HCT116 (cell line): ENCODE results near the gene UBE2F. TPM values are rescaled to one million over a fixed set of nuclear protein-coding genes. Genes with fewer than 3 reads are reported as not detected.

ENCODE experiments used
- ATAC-seq: fragments of 200-7000 bp; cut with Tn5 transposase; 2 replicates; pipeline ENCODE4 v1.9.1; 2020; ENCODE audit warnings: mild to moderate bottlenecking, moderate library complexity
- BruUV-seq: library from RNA; stranded (reverse); fragments of 400-500 nt; replicated peaks from 2 replicates; lab custom pipeline; 2021; lab: Mats Ljungman, UMichigan
- CTCF ChIA-PET: fragments of 300-600 bp; sonication (Branson Sonifier 250); formaldehyde crosslinking; loops from one replicate; lab custom pipeline; 2021; ENCODE audit warnings: antibody characterized with exemption; lab: Charles Lee
- POLR2A ChIA-PET: fragments of 300-600, 350-600 bp; sonication (Branson Sonifier 250); formaldehyde crosslinking; loops from one replicate; lab custom pipeline; 2021; ENCODE audit warnings: antibody characterized with exemption; lab: Charles Lee
- RAD21 ChIA-PET, 2 experiments: fragments of 300-600 bp; sonication (Branson Sonifier 250); formaldehyde crosslinking; loops; one replicate each; lab custom pipeline; 2023; ENCODE audit warnings: low total read pairs in 2 of 2; ENCODE audit not compliant: uncharacterized antibody in 2 of 2, unreplicated experiment in 2 of 2, low non-redundant PET in 1 of 2; lab: Charles Lee
- DNase-seq: peaks from one replicate; pipeline ENCODE4 v3.0.0-alpha.2; 2010; ENCODE audit warnings: low read depth, low spot score
- H2AFZ ChIP-seq: fragments of 200-600 bp; shearing (Covaris generic), sonication (generic); 2 replicates; pipeline ENCODE4 v1.6.1; 2017; ENCODE audit warnings: low read depth, mixed run types, mixed read lengths, antibody characterized with exemption, low read length; ENCODE audit not compliant: poor library complexity, severe bottlenecking
- H3K27ac ChIP-seq: 2 replicates; pipeline ENCODE4 v1.5.1; 2012; ENCODE audit warnings: low read depth, low read length
- H3K27me3 ChIP-seq: fragments of 200-600 bp; sonication (generic); 2 replicates; pipeline ENCODE4 v1.6.1; 2016; ENCODE audit warnings: mixed run types, low read length, mixed read lengths; ENCODE audit not compliant: insufficient read depth
- H3K36me3 ChIP-seq, 2 experiments: fragments of 200-500 bp in 1 of 2; fragments of 200-600 bp in 1 of 2; sonication (Bioruptor generic) in 1 of 2; sonication (generic) in 1 of 2; 2 replicates each; pipeline versions ENCODE4 v1.5.1 to v1.6.1; 2014 to 2016; ENCODE audit warnings: low read length in 2 of 2, inconsistent platforms in 1 of 2, mixed read lengths in 1 of 2, mixed run types in 1 of 2; ENCODE audit not compliant: insufficient read depth in 2 of 2, control insufficient read depth in 1 of 2
- H3K4me1 ChIP-seq, 2 experiments: fragments of 200-600 bp in 1 of 2; sonication (generic) in 1 of 2; 2 replicates each; pipeline versions ENCODE4 v1.5.1 to v1.6.1; 2012 to 2017; ENCODE audit warnings: low read length in 2 of 2, inconsistent platforms in 1 of 2, mild to moderate bottlenecking in 1 of 2, mixed read lengths in 1 of 2, mixed run types in 1 of 2, moderate library complexity in 1 of 2; ENCODE audit not compliant: insufficient read depth in 2 of 2, control insufficient read depth in 1 of 2
- H3K4me2 ChIP-seq: fragments of 200-600 bp; sonication (generic); 2 replicates; pipeline ENCODE4 v1.6.1; 2017; ENCODE audit warnings: mixed run types, low read length, mixed read lengths
- H3K4me3 ChIP-seq, 2 experiments: fragments of 200-600 bp in 1 of 2; sonication (generic) in 1 of 2; replicated peaks in 1 of 2; 2 replicates each; pipeline ENCODE4 v1.5.1; 2011 to 2016; ENCODE audit warnings: low read length in 2 of 2, control low read depth in 1 of 2, low read depth in 1 of 2, mild to moderate bottlenecking in 1 of 2, mixed read lengths in 1 of 2, mixed run types in 1 of 2
- H3K79me2 ChIP-seq: fragments of 200-600 bp; sonication (generic); 2 replicates; pipeline ENCODE4 v1.6.1; 2017; ENCODE audit warnings: mild to moderate bottlenecking, mixed run types, low read length, moderate library complexity, mixed read lengths; ENCODE audit not compliant: insufficient read depth
- H3K9ac ChIP-seq: fragments of 200-600 bp; sonication (generic); 2 replicates; pipeline ENCODE4 v1.6.1; 2016; ENCODE audit warnings: low read length, mixed read lengths
- H3K9me2 ChIP-seq: fragments of 200-600 bp; sonication (generic), shearing (Covaris generic); 2 replicates; pipeline ENCODE4 v1.6.1; 2017; ENCODE audit warnings: mixed run types, mild to moderate bottlenecking, moderate library complexity; ENCODE audit not compliant: insufficient read depth
- H3K9me3 ChIP-seq, 2 experiments: fragments of 200-500 bp in 1 of 2; fragments of 200-600 bp in 1 of 2; sonication (Bioruptor generic) in 1 of 2; sonication (generic) in 1 of 2; 2 replicates each; pipeline ENCODE4 v1.6.1; 2014 to 2017; ENCODE audit warnings: low read length in 2 of 2, mixed read lengths in 2 of 2, inconsistent platforms in 1 of 2, low read depth in 1 of 2, mild to moderate bottlenecking in 1 of 2, mixed run types in 1 of 2, moderate library complexity in 1 of 2; ENCODE audit not compliant: control insufficient read depth in 1 of 2, insufficient read depth in 1 of 2
- H4K20me1 ChIP-seq: fragments of 200-600 bp; sonication (generic), shearing (Covaris generic); 2 replicates; pipeline ENCODE4 v1.6.1; 2017; ENCODE audit warnings: mixed run types, mild to moderate bottlenecking, moderate library complexity; ENCODE audit not compliant: insufficient read depth
- CBX3 ChIP-seq: IDR thresholded peaks from 2 replicates; pipeline ENCODE4 v1.6.1; 2012; ENCODE audit warnings: low read depth
- CEBPB ChIP-seq: IDR thresholded peaks from 2 replicates; pipeline ENCODE4 v1.6.1; 2012; ENCODE audit warnings: low read depth
- CTCF ChIP-seq, 3 experiments: fragments of 200-600 bp in 1 of 3; sonication (generic) in 1 of 3; IDR thresholded peaks in 2 of 3; conservative IDR thresholded peaks in 1 of 3; 2 replicates each; pipeline ENCODE4 v1.5.1; 2012 to 2017; ENCODE audit warnings: low read depth in 2 of 3, low read length in 2 of 3, antibody characterized with exemption in 1 of 3, borderline replicate concordance in 1 of 3, control low read depth in 1 of 3, mild to moderate bottlenecking in 1 of 3, mixed read lengths in 1 of 3, mixed run types in 1 of 3, moderate library complexity in 1 of 3; ENCODE audit not compliant: insufficient read depth in 1 of 3
- EGR1 ChIP-seq: IDR thresholded peaks from 2 replicates; pipeline ENCODE4 v1.6.1; 2012; ENCODE audit warnings: low read depth
- ELF1 ChIP-seq: IDR thresholded peaks from 2 replicates; pipeline ENCODE4 v1.6.1; 2012; ENCODE audit warnings: low read depth, borderline replicate concordance
- EZH2 ChIP-seq: fragments of 200-600 bp; sonication (generic); IDR thresholded peaks from 2 replicates; pipeline ENCODE4 v1.6.1; 2017; ENCODE audit warnings: antibody characterized with exemption, mixed run types
- EZH2phosphoT487 ChIP-seq: fragments of 200-600 bp; IDR thresholded peaks from 2 replicates; pipeline ENCODE4 v1.6.1; 2018; ENCODE audit warnings: antibody characterized with exemption, borderline replicate concordance
- FOSL1 ChIP-seq: IDR thresholded peaks from 2 replicates; pipeline ENCODE4 v1.6.1; 2012; ENCODE audit warnings: low read depth
- JUND ChIP-seq: IDR thresholded peaks from 2 replicates; pipeline ENCODE4 v1.6.1; 2012
- MAX ChIP-seq: IDR thresholded peaks from 2 replicates; pipeline ENCODE4 v1.6.1; 2012
- POLR2A ChIP-seq: IDR thresholded peaks from 2 replicates; pipeline ENCODE4 v1.7.0; 2011; ENCODE audit warnings: borderline replicate concordance; ENCODE audit not compliant: insufficient read depth, insufficient read length; ENCODE audit errors: extremely low read depth
- POLR2AphosphoS5 ChIP-seq: IDR thresholded peaks from 2 replicates; pipeline ENCODE4 v1.6.1; 2011; ENCODE audit warnings: mild to moderate bottlenecking, low read depth, low read length, moderate library complexity
- REST ChIP-seq: IDR thresholded peaks from 2 replicates; pipeline ENCODE4 v1.6.1; 2012; ENCODE audit warnings: low read depth
- SIN3A ChIP-seq: IDR thresholded peaks from 2 replicates; pipeline ENCODE4 v1.6.1; 2012; ENCODE audit warnings: low read depth
- SRF ChIP-seq: IDR thresholded peaks from 2 replicates; pipeline ENCODE4 v1.6.1; 2012; ENCODE audit warnings: low read depth
- YY1 ChIP-seq: IDR thresholded peaks from 2 replicates; pipeline ENCODE4 v1.6.1; 2011; ENCODE audit warnings: low read length, low read depth, moderate library complexity, mild to moderate bottlenecking; ENCODE audit not compliant: insufficient replicate concordance; ENCODE audit errors: extremely low read depth
- ZBTB33 ChIP-seq: IDR thresholded peaks from 2 replicates; pipeline ENCODE4 v1.6.1; 2011; ENCODE audit warnings: mild to moderate bottlenecking, low read length, moderate library complexity; ENCODE audit not compliant: insufficient replicate concordance; ENCODE audit errors: extremely low read depth
- ZFX ChIP-seq: fragments of 450-650 bp; IDR thresholded peaks from 2 replicates; pipeline ENCODE4 v1.6.1; 2017
- intact Hi-C: fragments of 100-400 bp; cut with micrococcal nuclease; formaldehyde crosslinking; loops from 2 replicates; pipeline ENCODE4 v1.10.0; 2022
- total RNA-seq: library from RNA; stranded (reverse); gene quantifications from one replicate; pipeline ENCODE4 v1.2.1, GENCODE V29; 2021; ENCODE audit not compliant: unreplicated experiment

The UBE2F gene
- total RNA-seq, 1 experiment from 2014 or later, result 32.8 TPM

- H3K9ac ChIP-seq, result no peak overlapping the region
- CTCF ChIA-PET, result no interaction called here
- no TSS peak for BruUV-seq
- H3K9me2 ChIP-seq, result no peaks in the 10 kb centered on the region
- peaks cover 16 to 53% of the 10 kb centered on the region in 2 experiments for H3K36me3 ChIP-seq
- ATAC-seq (no peak), DNase-seq (no peak)
- no peak for TF ChIP-seq POLR2AphosphoS5
- no peak for TF ChIP-seq CBX3
- no peak for TF ChIP-seq CTCF (IDR thresholded peaks at IDR 0.05 in 2 of 3, conservative IDR thresholded peaks at IDR 0.05 in 1 of 3; ENCODE audit: borderline replicate concordance in 1 of 3, insufficient read depth in 1 of 3, low read depth in 2 of 3, low read length in 2 of 3)
- TF ChIP-seq YY1, result no peak
- no peak for TF ChIP-seq ELF1
- no peak for TF ChIP-seq EZH2phosphoT487
- no peak for TF ChIP-seq MAX
- TF ChIP-seq FOSL1, result no peak
- TF ChIP-seq SRF, result no peak
- no peak for TF ChIP-seq REST
- no peak for TF ChIP-seq CEBPB
- TF ChIP-seq EZH2, result no peak
- TF ChIP-seq SIN3A, result no peak
- no peak for TF ChIP-seq ZFX
- TF ChIP-seq EGR1, result no peak
- TF ChIP-seq POLR2A, result no peak
- no peak for TF ChIP-seq JUND
- no peak for TF ChIP-seq ZBTB33
- H3K27me3 ChIP-seq, result no peaks in the 10 kb centered on the region
- no peak overlapping the region for H2AFZ ChIP-seq
- POLR2A ChIA-PET, result no interaction called here
- no peak overlapping the region for H3K4me2 ChIP-seq
- no peak overlapping the region for H3K27ac ChIP-seq
- H4K20me1 ChIP-seq, result no peaks in the 10 kb centered on the region
- no peak overlapping the region for H3K4me3 ChIP-seq
- H3K4me1 ChIP-seq, result peaks cover 0 to under 1% of the 10 kb centered on the region in 2 experiments; a peak in 1 of 4 replicates
- intact Hi-C loops, result no loop called here
- H3K9me3 ChIP-seq, result no peaks in the 10 kb centered on the region
- H3K79me2 ChIP-seq, result peaks cover 29% of the 10 kb centered on the region; the same call in 1 of the 2 replicates
- RAD21 ChIA-PET, result no interaction called here
These were observed 101.1 kb downstream of the UBE2F start for GRCh38 chr2:238067939-238068338.
